PC-9 (cell line): ENCODE data around the gene ZNF343. TPM values are rescaled to one million over a fixed set of nuclear protein-coding genes. Genes with fewer than 3 reads are reported as not detected.

Source experiments
- BruUV-seq: library from RNA; stranded (reverse); fragments of 400-500 nt; replicated peaks from 2 replicates; lab custom pipeline; 2021; lab: Mats Ljungman, UMichigan
- CTCF ChIA-PET: fragments of 300-600 bp; sonication (Branson Sonifier 250); formaldehyde crosslinking; loops from one replicate; lab custom pipeline; 2022; ENCODE audit warnings: antibody characterized with exemption; lab: Charles Lee
- POLR2A ChIA-PET: fragments of 300-600 bp; sonication (Branson Sonifier 250); formaldehyde crosslinking; loops from one replicate; lab custom pipeline; 2022; ENCODE audit warnings: antibody characterized with exemption; ENCODE audit not compliant: unreplicated experiment; lab: Charles Lee
- DNase-seq, 2 experiments: peaks; one replicate each; pipeline versions ENCODE4 v3.0.0 to v3.0.0-alpha.2; 2015 to 2022; ENCODE audit warnings: mixed read lengths in 1 of 2
- H2AFZ ChIP-seq: fragments of 200-600 bp; sonication (generic); 2 replicates; pipeline ENCODE4 v1.8.1; 2017; ENCODE audit warnings: antibody characterized with exemption
- H3F3A ChIP-seq: fragments of 200-600 bp; sonication (generic); 2 replicates; pipeline ENCODE4 v1.8.1; 2017; ENCODE audit warnings: antibody characterized with exemption, mild to moderate bottlenecking, low read depth; ENCODE audit not compliant: insufficient read depth
- H3K27ac ChIP-seq: fragments of 200-600 bp; sonication (generic); 2 replicates; pipeline ENCODE4 v1.6.1; 2016; ENCODE audit warnings: mixed run types
- H3K27me3 ChIP-seq: fragments of 200-600 bp; sonication (generic); 2 replicates; pipeline ENCODE4 v1.6.1; 2016; ENCODE audit warnings: low read depth, mixed run types; ENCODE audit not compliant: insufficient read depth
- H3K36me3 ChIP-seq: fragments of 200-600 bp; sonication (generic); 2 replicates; pipeline ENCODE4 v1.6.1; 2016; ENCODE audit warnings: low read depth, mixed run types
- H3K4me1 ChIP-seq: fragments of 200-600 bp; sonication (generic); replicated peaks from 2 replicates; pipeline ENCODE4 v1.6.1; 2016; ENCODE audit warnings: mixed run types; ENCODE audit not compliant: insufficient read depth
- H3K4me2 ChIP-seq: fragments of 200-600 bp; sonication (generic); 2 replicates; pipeline ENCODE4 v1.6.1; 2017; ENCODE audit warnings: mixed run types
- H3K4me3 ChIP-seq: fragments of 200-600 bp; sonication (generic); 2 replicates; pipeline ENCODE4 v1.6.1; 2016; ENCODE audit warnings: mixed run types
- H3K79me2 ChIP-seq: fragments of 200-600 bp; sonication (generic); 2 replicates; pipeline ENCODE4 v1.6.1; 2017; ENCODE audit warnings: low read depth, mixed run types
- H3K9me2 ChIP-seq: fragments of 200-600 bp; sonication (generic); 2 replicates; pipeline ENCODE4 v1.8.1; 2017; ENCODE audit warnings: mild to moderate bottlenecking; ENCODE audit not compliant: insufficient read depth
- H3K9me3 ChIP-seq: fragments of 200-600 bp; sonication (generic); 2 replicates; pipeline ENCODE4 v1.8.1; 2016; ENCODE audit warnings: low read depth; ENCODE audit not compliant: insufficient read depth
- H4K20me1 ChIP-seq: fragments of 200-600 bp; sonication (generic); 2 replicates; pipeline ENCODE4 v1.8.1; 2017; ENCODE audit not compliant: insufficient read depth
- EZH2 ChIP-seq: fragments of 200-600 bp; sonication (generic); IDR thresholded peaks from 2 replicates; pipeline ENCODE4 v1.8.0; 2017; ENCODE audit warnings: antibody characterized with exemption, low read depth
- intact Hi-C: fragments of 100-400 bp; cut with micrococcal nuclease; formaldehyde crosslinking; loops from one replicate; pipeline ENCODE4 v1.10.0; 2022; ENCODE audit not compliant: unreplicated experiment
- total RNA-seq: library from RNA; stranded (reverse); gene quantifications from 2 replicates; pipeline ENCODE4 v1.2.3, GENCODE V29; 2021
- TF ChIP-seq, protein P1 (sequence below): fragments of 200-600 bp; sonication (generic); conservative IDR thresholded peaks from 2 replicates; pipeline ENCODE4 v1.6.1; 2017; ENCODE audit warnings: mixed run types, antibody characterized with exemption, mild to moderate bottlenecking, moderate library complexity

Gene ZNF343
- total RNA-seq, 1 experiment from 2014 or later = 10.0 TPM

DNA sequence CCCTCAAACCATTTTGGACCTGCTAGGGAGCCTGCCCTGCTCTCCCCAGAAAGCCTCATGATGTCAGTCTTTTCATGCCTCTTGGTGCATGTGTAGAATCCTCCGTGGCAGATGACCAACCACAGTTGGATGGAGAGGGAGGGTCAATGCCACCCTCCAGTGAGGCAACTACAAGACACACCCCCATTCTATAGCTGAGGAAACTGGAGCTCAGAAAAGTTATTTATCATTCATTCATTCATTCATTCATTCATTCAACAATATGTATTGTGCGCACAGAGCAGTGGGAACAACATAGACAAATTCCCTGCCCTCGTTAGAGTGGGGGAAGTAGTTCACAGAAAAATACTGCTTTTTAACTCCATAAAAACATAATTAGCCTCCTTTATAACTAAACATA, 54.9 kb downstream of the ZNF343 start:
- H3K4me3 ChIP-seq = no peak overlapping the region
- CTCF ChIA-PET = interaction anchor here (0.5 kb wide), 1 partner anchor 31 kb away, joined by 4 read pairs; no protein-coding TSS in a partner anchor
- H3K27ac ChIP-seq = no peak overlapping the region
- POLR2A ChIA-PET = interaction anchor here (0.6 kb wide), 1 partner anchor 245 kb away, joined by 3 read pairs; no protein-coding TSS in a partner anchor
- no TSS peak for BruUV-seq
- no peaks in the 10 kb centered on the region for H3K9me2 ChIP-seq
- no peaks in the 10 kb centered on the region for H3K36me3 ChIP-seq
- TF ChIP-seq, protein P1, sequence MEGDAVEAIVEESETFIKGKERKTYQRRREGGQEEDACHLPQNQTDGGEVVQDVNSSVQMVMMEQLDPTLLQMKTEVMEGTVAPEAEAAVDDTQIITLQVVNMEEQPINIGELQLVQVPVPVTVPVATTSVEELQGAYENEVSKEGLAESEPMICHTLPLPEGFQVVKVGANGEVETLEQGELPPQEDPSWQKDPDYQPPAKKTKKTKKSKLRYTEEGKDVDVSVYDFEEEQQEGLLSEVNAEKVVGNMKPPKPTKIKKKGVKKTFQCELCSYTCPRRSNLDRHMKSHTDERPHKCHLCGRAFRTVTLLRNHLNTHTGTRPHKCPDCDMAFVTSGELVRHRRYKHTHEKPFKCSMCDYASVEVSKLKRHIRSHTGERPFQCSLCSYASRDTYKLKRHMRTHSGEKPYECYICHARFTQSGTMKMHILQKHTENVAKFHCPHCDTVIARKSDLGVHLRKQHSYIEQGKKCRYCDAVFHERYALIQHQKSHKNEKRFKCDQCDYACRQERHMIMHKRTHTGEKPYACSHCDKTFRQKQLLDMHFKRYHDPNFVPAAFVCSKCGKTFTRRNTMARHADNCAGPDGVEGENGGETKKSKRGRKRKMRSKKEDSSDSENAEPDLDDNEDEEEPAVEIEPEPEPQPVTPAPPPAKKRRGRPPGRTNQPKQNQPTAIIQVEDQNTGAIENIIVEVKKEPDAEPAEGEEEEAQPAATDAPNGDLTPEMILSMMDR = no peak
- TF ChIP-seq EZH2 = no peak
- H3F3A ChIP-seq = peaks cover 20% of the 10 kb centered on the region; the same call in 1 of the 2 replicates
- no peaks in the 10 kb centered on the region for H3K79me2 ChIP-seq
- H3K4me2 ChIP-seq = no peak overlapping the region
- DNase-seq = no peak
- peaks cover 3% of the 10 kb centered on the region; the same call in 1 of the 2 replicates for H3K9me3 ChIP-seq
- H4K20me1 ChIP-seq = no peaks in the 10 kb centered on the region
- H3K27me3 ChIP-seq = peaks cover 8% of the 10 kb centered on the region; the same call in 1 of the 2 replicates
- intact Hi-C loops = loop anchor here (5.0 kb wide), 1 partner anchor 486 kb away; no protein-coding TSS in a partner anchor
- no peak overlapping the region for H2AFZ ChIP-seq
- H3K4me1 ChIP-seq = no peaks in the 10 kb centered on the region

DNA sequence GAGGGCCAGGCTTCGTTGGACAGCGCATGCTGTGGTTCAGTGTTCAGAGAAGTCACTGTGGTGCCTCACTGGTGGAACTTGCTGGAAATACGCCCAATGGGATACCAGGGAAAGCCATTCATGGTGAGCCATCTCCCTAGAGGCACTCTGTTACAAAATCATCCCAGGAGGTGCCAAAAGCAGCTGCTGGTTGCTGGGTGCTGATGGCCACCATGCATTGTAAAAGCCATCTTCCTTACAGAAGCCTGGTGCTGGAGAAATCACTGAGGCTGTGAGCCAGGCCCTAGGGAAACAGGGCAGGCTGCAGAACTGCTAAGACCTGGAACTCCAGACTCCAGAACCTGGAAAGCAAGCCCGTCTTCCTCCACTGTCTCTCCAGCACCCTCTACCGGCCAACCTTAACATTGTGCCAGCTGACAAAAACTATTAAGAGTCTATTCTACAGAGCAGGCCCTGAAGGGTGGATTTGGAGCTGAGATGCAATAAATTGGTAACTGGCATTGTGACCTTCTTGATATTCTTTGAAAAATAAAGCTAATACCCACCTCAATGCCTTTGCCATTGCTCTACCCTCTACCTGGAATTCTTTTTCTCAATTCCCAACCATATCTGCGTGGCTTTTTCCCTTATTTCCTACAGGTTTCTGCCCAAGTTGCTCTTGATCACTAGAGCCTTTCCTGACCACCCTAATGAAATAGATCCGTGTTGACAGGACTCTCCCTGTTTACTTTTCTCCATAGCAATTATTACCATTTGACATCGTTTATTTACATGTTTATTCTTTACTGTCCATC, 56.6 kb downstream of the ZNF343 start:
- Histone ChIP-seq H2AFZ (no peak overlapping the region), H3K27me3 (peaks cover 8% of the 10 kb centered on the region; the same call in 1 of the 2 replicates), H4K20me1 (no peaks in the 10 kb centered on the region), H3K4me3 (no peak overlapping the region), H3K9me3 (peaks cover 3% of the 10 kb centered on the region; the same call in 1 of the 2 replicates), H3K79me2 (no peaks in the 10 kb centered on the region), H3K4me1 (no peaks in the 10 kb centered on the region), H3K27ac (no peak overlapping the region), H3K4me2 (no peak overlapping the region), H3K36me3 (no peaks in the 10 kb centered on the region), H3K9me2 (no peaks in the 10 kb centered on the region), H3F3A (peaks cover 13% of the 10 kb centered on the region; the same call in 1 of the 2 replicates)
- CTCF ChIA-PET = interaction anchor here (0.7 to 1.0 kb wide), 2 partner anchors 86 to 247 kb away, joined by 3 to 6 read pairs; no protein-coding TSS in a partner anchor
- peak; percentile 47 to 67 for DNase-seq
- POLR2A ChIA-PET = no interaction called here
- TF ChIP-seq, protein P1 = peak; percentile 89
- TF ChIP-seq EZH2 = no peak
- intact Hi-C loops = loop anchor here (1.0 to 5.0 kb wide), 2 partner anchors 244 to 485 kb away; no protein-coding TSS in a partner anchor
- no TSS peak for BruUV-seq

DNA sequence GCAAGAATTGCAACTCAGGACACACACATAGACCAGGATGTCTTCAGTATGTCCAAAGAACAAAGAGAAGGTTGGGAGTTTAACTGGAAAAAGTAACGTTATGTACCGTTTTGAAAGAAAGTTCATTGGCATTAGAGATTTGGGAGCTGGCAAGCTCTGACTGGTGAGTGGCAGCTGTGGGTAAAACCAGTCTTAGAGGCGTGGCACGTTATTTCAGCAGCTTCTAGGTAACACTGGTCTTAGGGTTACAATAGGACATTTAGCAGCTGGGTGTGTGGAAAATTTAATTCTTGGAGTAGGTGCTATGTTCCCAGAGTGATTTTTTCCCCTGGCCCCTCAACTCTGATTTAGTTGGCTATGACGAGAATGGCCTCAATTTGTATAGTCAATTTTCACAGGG, 57.3 kb downstream of the ZNF343 start:
- no peak overlapping the region for H3K27ac ChIP-seq
- H3K36me3 ChIP-seq = no peaks in the 10 kb centered on the region
- no peaks in the 10 kb centered on the region for H3K9me2 ChIP-seq
- peaks cover 8% of the 10 kb centered on the region; the same call in 1 of the 2 replicates for H3K27me3 ChIP-seq
- H3K9me3 ChIP-seq = peaks cover 3% of the 10 kb centered on the region; the same call in 1 of the 2 replicates
- peaks cover 13% of the 10 kb centered on the region; the same call in 1 of the 2 replicates for H3F3A ChIP-seq
- no peak overlapping the region for H2AFZ ChIP-seq
- no TSS peak for BruUV-seq
- intact Hi-C loops = loop anchor here (5.0 kb wide), 1 partner anchor 484 kb away; no protein-coding TSS in a partner anchor
- DNase-seq = no peak
- ChIA-PET POLR2A (no interaction called here), CTCF (interaction anchor here (0.6 kb wide), 1 partner anchor 53 kb away, joined by 7 read pairs; no protein-coding TSS in a partner anchor)
- no peaks in the 10 kb centered on the region for H3K79me2 ChIP-seq
- no peak overlapping the region for H3K4me2 ChIP-seq
- no peak overlapping the region for H3K4me3 ChIP-seq
- TF ChIP-seq EZH2 = no peak
- TF ChIP-seq, protein P1 = no peak
- no peaks in the 10 kb centered on the region for H4K20me1 ChIP-seq
- H3K4me1 ChIP-seq = no peaks in the 10 kb centered on the region
